ENCODE results near the gene MFAP3. TPM values are rescaled to one million over a fixed set of nuclear protein-coding genes. Genes with fewer than 3 reads are reported as not detected.
A peak's percentile ranks its signal among the peaks of the same experiment; 100 is the strongest.

The MFAP3 gene
- total RNA-seq, 1 donor from 2014 or later, result 41.7 TPM

GRCh38 chr5:154086641-154087040, 47.9 kb downstream of the MFAP3 start:
- DNase-seq (ENCODE audit: extremely low spot score, unreplicated experiment), result no peak
- H3K4me1 Mint-ChIP-seq (ENCODE audit: unreplicated experiment), result peaks cover 21% of the 10 kb centered on the region
- no peaks in the 10 kb centered on the region for H3K36me3 Mint-ChIP-seq (ENCODE audit: unreplicated experiment)
- no peak for TF ChIP-seq CTCF (IDR thresholded peaks at IDR 0.05)
- H3K9me3 Mint-ChIP-seq (ENCODE audit: unreplicated experiment), result no peaks in the 10 kb centered on the region
- H3K27me3 Mint-ChIP-seq (ENCODE audit: unreplicated experiment), result no peaks in the 10 kb centered on the region
- no peak overlapping the region for H3K4me3 Mint-ChIP-seq (ENCODE audit: unreplicated experiment)
- H3K27ac Mint-ChIP-seq (ENCODE audit: unreplicated experiment), result no peak overlapping the region

DNA sequence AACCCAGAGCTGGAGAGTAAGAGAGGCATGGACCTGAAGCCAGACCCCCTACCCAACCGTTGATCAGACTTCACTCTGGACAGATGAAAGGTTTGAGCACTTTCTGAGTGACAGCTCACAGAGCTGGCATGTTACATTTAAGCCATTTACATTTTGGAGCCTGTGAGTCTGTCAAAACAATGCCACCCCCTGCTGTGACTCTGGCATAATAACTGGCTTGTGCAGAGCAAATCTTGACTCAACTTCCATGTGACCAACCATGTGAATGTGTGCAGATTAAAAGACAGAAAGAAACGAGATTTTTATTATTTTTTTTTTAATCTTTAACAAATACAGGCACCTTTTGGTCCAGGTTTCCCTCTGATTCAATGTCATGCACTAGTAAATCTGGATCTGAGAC, 48.5 kb downstream of the MFAP3 start:
- peaks cover 27% of the 10 kb centered on the region for H3K4me1 Mint-ChIP-seq (ENCODE audit: unreplicated experiment)
- H3K36me3 Mint-ChIP-seq (ENCODE audit: unreplicated experiment), result no peaks in the 10 kb centered on the region
- H3K4me3 Mint-ChIP-seq (ENCODE audit: unreplicated experiment), result no peak overlapping the region

GRCh38 chr5:154088801-154089200, 50.0 kb downstream of the MFAP3 start:
- DNase-seq (ENCODE audit: extremely low spot score, unreplicated experiment), result no peak
- Mint-ChIP-seq H3K9me3 (ENCODE audit: unreplicated experiment) (no peaks in the 10 kb centered on the region), H3K4me1 (ENCODE audit: unreplicated experiment) (peaks cover 38% of the 10 kb centered on the region), H3K4me3 (ENCODE audit: unreplicated experiment) (no peak overlapping the region), H3K36me3 (ENCODE audit: unreplicated experiment) (no peaks in the 10 kb centered on the region), H3K27me3 (ENCODE audit: unreplicated experiment) (no peaks in the 10 kb centered on the region), H3K27ac (ENCODE audit: unreplicated experiment) (no peak overlapping the region)
- TF ChIP-seq CTCF (IDR thresholded peaks at IDR 0.05), result no peak

More for the DNA sequence above, 48.5 kb downstream of the MFAP3 start:
- H3K27ac Mint-ChIP-seq (ENCODE audit: unreplicated experiment), result no peak overlapping the region
- TF ChIP-seq CTCF (IDR thresholded peaks at IDR 0.05), result no peak
- peak; percentile 86 for DNase-seq (ENCODE audit: extremely low spot score, unreplicated experiment)
- H3K9me3 Mint-ChIP-seq (ENCODE audit: unreplicated experiment), result no peaks in the 10 kb centered on the region
- no peaks in the 10 kb centered on the region for H3K27me3 Mint-ChIP-seq (ENCODE audit: unreplicated experiment)

- Mint-ChIP-seq H3K9me3 (ENCODE audit: unreplicated experiment) (peaks cover 7% of the 10 kb centered on the region), H3K36me3 (ENCODE audit: unreplicated experiment) (peaks cover 2% of the 10 kb centered on the region), H3K4me3 (ENCODE audit: unreplicated experiment) (no peak overlapping the region), H3K27me3 (ENCODE audit: unreplicated experiment) (peaks cover 14% of the 10 kb centered on the region), H3K27ac (ENCODE audit: unreplicated experiment) (no peak overlapping the region), H3K4me1 (ENCODE audit: unreplicated experiment) (peaks cover 38% of the 10 kb centered on the region)
- no peak for TF ChIP-seq CTCF (IDR thresholded peaks at IDR 0.05)
- no peak for DNase-seq (ENCODE audit: extremely low spot score, unreplicated experiment)
Measured at GRCh38 chr5:154090656-154091055, 51.9 kb downstream of the MFAP3 start.

- H3K4me1 Mint-ChIP-seq (ENCODE audit: unreplicated experiment), result peaks cover 24% of the 10 kb centered on the region
- peaks cover 7% of the 10 kb centered on the region for H3K9me3 Mint-ChIP-seq (ENCODE audit: unreplicated experiment)
- H3K27me3 Mint-ChIP-seq (ENCODE audit: unreplicated experiment), result peaks cover 18% of the 10 kb centered on the region
- no peak overlapping the region for H3K27ac Mint-ChIP-seq (ENCODE audit: unreplicated experiment)
- no peak for TF ChIP-seq CTCF (IDR thresholded peaks at IDR 0.05)
- DNase-seq (ENCODE audit: extremely low spot score, unreplicated experiment), result no peak
- no peak overlapping the region for H3K4me3 Mint-ChIP-seq (ENCODE audit: unreplicated experiment)
- peaks cover 2% of the 10 kb centered on the region for H3K36me3 Mint-ChIP-seq (ENCODE audit: unreplicated experiment)
Measured at GRCh38 chr5:154092356-154093141, 53.8 kb downstream of the MFAP3 start.

Measured in osteocyte (in vitro differentiated cells).